ENCODE data around the gene DMPK.
A peak's percentile ranks its signal among the peaks of the same experiment; 100 is the strongest.
"Not testable (repeated sequence)": the region's sequence is repeated elsewhere in the genome, so short reads cannot be mapped to it uniquely, and the experiment has no call there.

DMPK gene

GRCh38 chr19:45804140-45804958, 22.1 kb upstream of the DMPK start:
- no peak for DNase-seq (ENCODE audit: low read depth)
- H3K4me3 ChIP-seq (ENCODE audit: low read depth, low read length), result no peak overlapping the region
- TF ChIP-seq, protein P1, sequence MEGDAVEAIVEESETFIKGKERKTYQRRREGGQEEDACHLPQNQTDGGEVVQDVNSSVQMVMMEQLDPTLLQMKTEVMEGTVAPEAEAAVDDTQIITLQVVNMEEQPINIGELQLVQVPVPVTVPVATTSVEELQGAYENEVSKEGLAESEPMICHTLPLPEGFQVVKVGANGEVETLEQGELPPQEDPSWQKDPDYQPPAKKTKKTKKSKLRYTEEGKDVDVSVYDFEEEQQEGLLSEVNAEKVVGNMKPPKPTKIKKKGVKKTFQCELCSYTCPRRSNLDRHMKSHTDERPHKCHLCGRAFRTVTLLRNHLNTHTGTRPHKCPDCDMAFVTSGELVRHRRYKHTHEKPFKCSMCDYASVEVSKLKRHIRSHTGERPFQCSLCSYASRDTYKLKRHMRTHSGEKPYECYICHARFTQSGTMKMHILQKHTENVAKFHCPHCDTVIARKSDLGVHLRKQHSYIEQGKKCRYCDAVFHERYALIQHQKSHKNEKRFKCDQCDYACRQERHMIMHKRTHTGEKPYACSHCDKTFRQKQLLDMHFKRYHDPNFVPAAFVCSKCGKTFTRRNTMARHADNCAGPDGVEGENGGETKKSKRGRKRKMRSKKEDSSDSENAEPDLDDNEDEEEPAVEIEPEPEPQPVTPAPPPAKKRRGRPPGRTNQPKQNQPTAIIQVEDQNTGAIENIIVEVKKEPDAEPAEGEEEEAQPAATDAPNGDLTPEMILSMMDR (IDR thresholded peaks at IDR 0.05; ENCODE audit: low read depth, low read length, missing control alignments), result no peak

DNA sequence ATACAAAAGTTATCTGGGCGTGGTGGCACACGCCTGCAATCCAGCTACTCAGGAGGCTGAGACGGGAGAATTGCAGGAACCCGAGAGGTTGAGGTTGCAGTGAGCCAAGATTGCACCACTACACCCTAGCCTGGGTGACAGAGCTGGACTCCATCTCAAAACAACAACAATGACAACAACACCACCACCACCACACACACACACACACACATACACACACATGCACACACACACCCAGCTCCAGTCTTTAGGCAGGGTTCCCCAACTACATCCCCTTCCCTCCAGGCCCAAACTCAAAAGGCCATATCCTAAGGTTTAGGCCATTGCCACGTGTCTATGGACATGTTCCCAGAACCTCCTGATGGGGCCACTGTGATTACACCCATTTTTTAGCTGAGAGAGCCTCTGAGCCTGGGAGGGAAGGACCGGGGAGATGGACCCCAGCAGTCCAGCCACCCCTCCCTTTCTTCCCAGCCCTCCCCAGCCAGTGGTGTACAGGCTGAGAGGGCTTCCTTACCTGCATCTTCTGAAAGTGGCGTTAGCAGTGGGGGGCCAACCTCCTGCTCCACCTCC, 19.4 kb upstream of the DMPK start:
- H3K4me3 ChIP-seq (ENCODE audit: low read depth, low read length), result no peak overlapping the region
- DNase-seq (ENCODE audit: low read depth), result no peak
- TF ChIP-seq, protein P1 (IDR thresholded peaks at IDR 0.05; ENCODE audit: low read depth, low read length, missing control alignments), result no peak

DNA sequence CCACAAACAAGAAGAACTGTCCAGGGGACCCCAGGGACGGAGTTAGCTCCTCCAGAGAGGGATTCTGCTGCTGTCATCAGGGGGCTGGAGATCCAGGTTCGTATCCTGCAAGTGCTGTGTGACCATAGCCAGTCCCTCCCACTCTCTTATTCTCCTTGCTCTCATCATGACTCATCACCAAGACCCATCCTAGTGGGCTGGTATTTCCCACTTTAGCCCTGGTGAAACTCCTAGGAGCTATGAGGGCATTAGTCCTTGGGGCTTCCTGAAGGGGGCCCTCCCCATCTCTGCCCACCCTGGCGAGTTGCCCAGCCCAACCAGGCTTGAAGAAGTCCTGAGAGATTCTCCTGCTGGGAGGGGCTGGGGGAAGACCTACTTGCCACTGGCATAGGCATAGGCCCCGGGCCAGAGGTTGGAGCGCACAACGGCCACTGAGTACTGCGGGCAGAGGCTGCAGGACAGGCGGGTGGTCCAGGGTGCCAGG, 17.8 kb upstream of the DMPK start:
- TF ChIP-seq, protein P1 (IDR thresholded peaks at IDR 0.05; ENCODE audit: low read depth, low read length, missing control alignments), result no peak
- no peak for DNase-seq (ENCODE audit: low read depth)

DNA sequence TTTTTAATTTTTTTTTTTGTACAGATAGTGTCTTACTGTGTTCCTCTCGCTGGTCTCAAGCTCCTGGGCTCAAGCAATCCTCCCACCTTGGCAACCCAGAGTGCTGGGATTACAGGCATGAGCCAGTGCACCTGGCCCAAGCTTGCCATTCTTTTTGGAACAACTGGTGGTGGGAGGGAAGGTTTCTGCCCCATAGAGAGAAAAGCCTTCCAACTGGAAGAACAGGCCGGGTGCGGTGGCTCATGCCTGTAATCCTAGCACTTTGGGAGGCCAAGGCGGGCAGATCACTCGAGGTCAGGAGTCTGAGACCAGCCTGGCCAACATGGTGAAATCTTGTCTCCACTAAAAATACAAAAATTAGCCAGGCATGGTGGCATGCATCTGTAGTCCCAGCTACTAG, 17.3 kb upstream of the DMPK start:
- DNase-seq (ENCODE audit: low read depth); H3K4me3 ChIP-seq (ENCODE audit: low read depth, low read length): not testable (repeated sequence)

More for the DNA sequence above, 17.8 kb upstream of the DMPK start:
- no peak overlapping the region for H3K4me3 ChIP-seq (ENCODE audit: low read depth, low read length)

DNA sequence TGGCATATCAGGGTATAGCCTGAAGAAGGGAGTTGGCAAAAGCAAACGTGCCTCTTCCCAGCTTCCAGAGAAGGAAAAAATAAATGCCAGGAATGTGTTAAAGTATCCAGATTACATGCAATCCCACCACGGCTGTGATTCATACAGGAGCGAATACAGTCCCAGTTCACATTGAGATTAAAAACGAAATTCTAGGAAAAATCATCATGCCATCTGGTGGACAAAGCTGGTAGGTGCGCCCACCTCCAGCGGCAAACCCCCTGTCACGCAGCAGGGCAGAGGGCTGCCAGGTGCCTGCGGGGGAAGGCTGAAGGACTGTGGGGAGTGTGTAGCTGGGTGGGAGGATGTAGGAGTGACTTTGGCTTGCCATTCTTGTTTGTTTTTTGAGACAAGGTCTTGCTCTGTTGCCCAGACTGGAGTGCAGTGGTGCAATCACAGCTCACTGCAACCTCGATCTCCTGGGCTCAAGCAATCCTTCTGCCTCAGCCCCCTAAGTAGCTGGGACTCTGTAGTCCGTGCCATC, 16.8 kb upstream of the DMPK start:
- no peak overlapping the region for H3K4me3 ChIP-seq (ENCODE audit: low read depth, low read length)
- TF ChIP-seq, protein P1 (IDR thresholded peaks at IDR 0.05; ENCODE audit: low read depth, low read length, missing control alignments), result peak; percentile 79
- DNase-seq (ENCODE audit: low read depth), result no peak

DNA sequence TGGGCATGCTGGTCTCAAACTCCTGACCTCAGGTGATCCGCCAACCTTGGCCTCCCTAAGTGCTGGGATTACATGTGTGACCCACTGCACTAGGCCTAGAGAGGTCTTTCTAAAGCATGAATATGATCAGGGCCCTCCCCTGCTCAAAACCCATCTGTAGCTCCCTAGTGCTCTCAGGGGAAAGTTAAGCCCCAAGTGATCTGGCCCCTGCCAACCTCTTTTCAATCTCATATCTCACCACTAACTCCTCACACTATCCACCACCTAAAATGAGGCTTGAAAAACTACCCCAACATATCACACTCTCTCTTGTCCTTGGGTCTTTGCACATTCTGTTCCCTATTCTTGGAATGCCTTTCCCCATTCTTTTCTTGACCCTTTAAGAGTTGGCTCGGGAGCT, 12.3 kb upstream of the DMPK start:
- TF ChIP-seq, protein P1 (IDR thresholded peaks at IDR 0.05; ENCODE audit: low read depth, low read length, missing control alignments), result no peak
- no peak for DNase-seq (ENCODE audit: low read depth)
- H3K4me3 ChIP-seq (ENCODE audit: low read depth, low read length), result no peak overlapping the region

- DNase-seq (ENCODE audit: low read depth), result no peak
- H3K4me3 ChIP-seq (ENCODE audit: low read depth, low read length), result no peak overlapping the region
- TF ChIP-seq, protein P1 (IDR thresholded peaks at IDR 0.05; ENCODE audit: low read depth, low read length, missing control alignments), result no peak
Observed at GRCh38 chr19:45793876-45794275, 11.6 kb upstream of the DMPK start.
